Measurements from ENCODE around the gene C20orf141.

C20orf141 gene

DNA sequence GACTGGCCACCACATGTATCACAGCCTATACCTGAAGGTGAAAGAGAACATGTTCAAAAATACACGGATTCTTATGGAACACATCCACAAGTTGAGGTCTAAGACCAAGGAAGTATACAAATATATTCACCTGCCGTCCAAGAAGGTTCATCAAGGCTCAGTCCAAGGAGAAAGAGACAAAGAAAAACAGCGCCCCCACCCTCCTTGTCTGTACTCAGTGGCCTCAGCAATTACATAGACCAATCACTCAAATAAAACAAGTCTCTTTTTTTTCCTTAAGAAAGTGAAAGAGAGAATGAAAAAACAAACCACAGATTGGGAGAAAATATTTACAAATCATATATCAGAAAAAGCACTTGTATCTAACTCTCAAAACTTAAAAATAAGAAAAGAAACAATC lies 33.8 kb upstream of the C20orf141 start:
- H3K27me3 ChIP-seq (ENCODE audit: insufficient read depth, poor library complexity, severe bottlenecking) = peaks cover 2% of the 10 kb centered on the region
- no peak for TF ChIP-seq GABPA (IDR thresholded peaks at IDR 0.05; ENCODE audit: low read depth)
- TF ChIP-seq SPI1 (IDR thresholded peaks at IDR 0.05; ENCODE audit: borderline replicate concordance, low read depth) = no peak
- TF ChIP-seq, protein P1, sequence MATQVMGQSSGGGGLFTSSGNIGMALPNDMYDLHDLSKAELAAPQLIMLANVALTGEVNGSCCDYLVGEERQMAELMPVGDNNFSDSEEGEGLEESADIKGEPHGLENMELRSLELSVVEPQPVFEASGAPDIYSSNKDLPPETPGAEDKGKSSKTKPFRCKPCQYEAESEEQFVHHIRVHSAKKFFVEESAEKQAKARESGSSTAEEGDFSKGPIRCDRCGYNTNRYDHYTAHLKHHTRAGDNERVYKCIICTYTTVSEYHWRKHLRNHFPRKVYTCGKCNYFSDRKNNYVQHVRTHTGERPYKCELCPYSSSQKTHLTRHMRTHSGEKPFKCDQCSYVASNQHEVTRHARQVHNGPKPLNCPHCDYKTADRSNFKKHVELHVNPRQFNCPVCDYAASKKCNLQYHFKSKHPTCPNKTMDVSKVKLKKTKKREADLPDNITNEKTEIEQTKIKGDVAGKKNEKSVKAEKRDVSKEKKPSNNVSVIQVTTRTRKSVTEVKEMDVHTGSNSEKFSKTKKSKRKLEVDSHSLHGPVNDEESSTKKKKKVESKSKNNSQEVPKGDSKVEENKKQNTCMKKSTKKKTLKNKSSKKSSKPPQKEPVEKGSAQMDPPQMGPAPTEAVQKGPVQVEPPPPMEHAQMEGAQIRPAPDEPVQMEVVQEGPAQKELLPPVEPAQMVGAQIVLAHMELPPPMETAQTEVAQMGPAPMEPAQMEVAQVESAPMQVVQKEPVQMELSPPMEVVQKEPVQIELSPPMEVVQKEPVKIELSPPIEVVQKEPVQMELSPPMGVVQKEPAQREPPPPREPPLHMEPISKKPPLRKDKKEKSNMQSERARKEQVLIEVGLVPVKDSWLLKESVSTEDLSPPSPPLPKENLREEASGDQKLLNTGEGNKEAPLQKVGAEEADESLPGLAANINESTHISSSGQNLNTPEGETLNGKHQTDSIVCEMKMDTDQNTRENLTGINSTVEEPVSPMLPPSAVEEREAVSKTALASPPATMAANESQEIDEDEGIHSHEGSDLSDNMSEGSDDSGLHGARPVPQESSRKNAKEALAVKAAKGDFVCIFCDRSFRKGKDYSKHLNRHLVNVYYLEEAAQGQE (IDR thresholded peaks at IDR 0.05; ENCODE audit: insufficient replicate concordance, low read depth) = no peak
- TF ChIP-seq POLR2AphosphoS5 (IDR thresholded peaks at IDR 0.05; ENCODE audit: low read depth) = no peak
- TF ChIP-seq, protein P2, sequence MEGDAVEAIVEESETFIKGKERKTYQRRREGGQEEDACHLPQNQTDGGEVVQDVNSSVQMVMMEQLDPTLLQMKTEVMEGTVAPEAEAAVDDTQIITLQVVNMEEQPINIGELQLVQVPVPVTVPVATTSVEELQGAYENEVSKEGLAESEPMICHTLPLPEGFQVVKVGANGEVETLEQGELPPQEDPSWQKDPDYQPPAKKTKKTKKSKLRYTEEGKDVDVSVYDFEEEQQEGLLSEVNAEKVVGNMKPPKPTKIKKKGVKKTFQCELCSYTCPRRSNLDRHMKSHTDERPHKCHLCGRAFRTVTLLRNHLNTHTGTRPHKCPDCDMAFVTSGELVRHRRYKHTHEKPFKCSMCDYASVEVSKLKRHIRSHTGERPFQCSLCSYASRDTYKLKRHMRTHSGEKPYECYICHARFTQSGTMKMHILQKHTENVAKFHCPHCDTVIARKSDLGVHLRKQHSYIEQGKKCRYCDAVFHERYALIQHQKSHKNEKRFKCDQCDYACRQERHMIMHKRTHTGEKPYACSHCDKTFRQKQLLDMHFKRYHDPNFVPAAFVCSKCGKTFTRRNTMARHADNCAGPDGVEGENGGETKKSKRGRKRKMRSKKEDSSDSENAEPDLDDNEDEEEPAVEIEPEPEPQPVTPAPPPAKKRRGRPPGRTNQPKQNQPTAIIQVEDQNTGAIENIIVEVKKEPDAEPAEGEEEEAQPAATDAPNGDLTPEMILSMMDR (IDR thresholded peaks at IDR 0.05; ENCODE audit: insufficient read depth, low read length) = no peak
- no peak for DNase-seq (ENCODE audit: low read depth in 1 of 2, low spot score in 1 of 2)

DNA sequence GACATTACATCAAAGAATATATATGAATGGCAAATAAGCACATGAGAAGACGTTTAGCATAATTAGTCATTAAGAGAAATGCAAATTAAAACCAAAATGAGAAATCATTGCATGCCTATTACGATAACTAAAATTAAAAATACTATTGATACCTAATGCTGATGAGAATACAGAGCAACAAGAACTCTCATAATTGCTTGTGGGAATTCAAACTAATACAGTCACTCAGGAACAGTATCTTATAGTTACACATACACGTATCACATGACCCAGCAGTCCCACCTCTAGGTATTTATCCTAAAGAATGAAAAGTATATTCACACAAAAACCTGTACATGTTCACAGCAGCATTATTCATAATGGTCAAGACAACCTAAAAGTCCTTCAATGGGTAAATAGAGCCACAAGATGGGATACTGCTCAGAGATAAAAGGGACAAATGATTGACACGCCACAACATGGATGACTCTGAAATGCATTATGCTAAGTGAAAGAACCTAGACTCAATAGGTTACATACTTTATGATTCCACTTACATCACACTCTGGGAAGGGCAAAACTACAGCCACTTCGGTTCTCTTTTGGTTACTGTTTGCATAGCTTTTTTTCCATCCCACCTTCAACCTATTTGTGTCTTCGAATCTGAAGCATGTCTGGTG lies 30.8 kb upstream of the C20orf141 start:
- no peak overlapping the region for H3K4me3 ChIP-seq (replicated peaks; ENCODE audit: insufficient read depth, low read length)
- no peak for DNase-seq (ENCODE audit: low read depth in 1 of 2, low spot score in 1 of 2)
- TF ChIP-seq, protein P1 (IDR thresholded peaks at IDR 0.05; ENCODE audit: insufficient replicate concordance, low read depth) = no peak
- TF ChIP-seq GABPA (IDR thresholded peaks at IDR 0.05; ENCODE audit: low read depth) (no peak), POLR2AphosphoS5 (IDR thresholded peaks at IDR 0.05; ENCODE audit: low read depth) (no peak), SPI1 (IDR thresholded peaks at IDR 0.05; ENCODE audit: borderline replicate concordance, low read depth) (no peak)
- TF ChIP-seq, protein P2 (IDR thresholded peaks at IDR 0.05; ENCODE audit: insufficient read depth, low read length) = no peak

More for the DNA sequence above, 33.8 kb upstream of the C20orf141 start:
- no peak overlapping the region for H3K4me3 ChIP-seq (replicated peaks; ENCODE audit: insufficient read depth, low read length)
- H3K27ac ChIP-seq (replicated peaks) = no peak overlapping the region

DNA sequence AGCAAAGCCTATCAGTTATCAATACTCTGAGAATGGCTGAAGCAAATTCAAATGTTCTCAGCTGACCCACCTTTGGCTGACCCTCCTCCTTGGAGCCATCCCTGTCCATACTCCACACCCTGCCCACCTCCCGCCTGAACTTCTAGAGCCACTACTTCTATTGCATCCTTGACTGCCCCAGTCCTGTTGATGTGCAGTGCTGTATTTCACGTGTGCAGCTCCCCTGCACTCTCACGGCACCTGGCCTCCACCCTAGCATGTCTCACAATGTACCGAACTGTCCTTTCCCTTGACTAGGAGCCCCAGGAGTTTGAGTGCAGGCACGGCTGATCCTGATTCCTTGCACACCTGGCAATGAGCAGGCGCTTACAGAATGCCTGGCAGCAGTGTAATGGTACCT lies 21.3 kb upstream of the C20orf141 start:
- Histone ChIP-seq H3K27ac (replicated peaks) (no peak overlapping the region), H3K27me3 (ENCODE audit: insufficient read depth, poor library complexity, severe bottlenecking) (peaks cover 4% of the 10 kb centered on the region), H3K4me3 (replicated peaks; ENCODE audit: insufficient read depth, low read length) (no peak overlapping the region)
- DNase-seq (ENCODE audit: low read depth in 1 of 2, low spot score in 1 of 2) = no peak
- TF ChIP-seq, protein P2 (IDR thresholded peaks at IDR 0.05; ENCODE audit: insufficient read depth, low read length) = no peak
- TF ChIP-seq GABPA (IDR thresholded peaks at IDR 0.05; ENCODE audit: low read depth) (no peak), SPI1 (IDR thresholded peaks at IDR 0.05; ENCODE audit: borderline replicate concordance, low read depth) (no peak), POLR2AphosphoS5 (IDR thresholded peaks at IDR 0.05; ENCODE audit: low read depth) (no peak)
- TF ChIP-seq, protein P1 (IDR thresholded peaks at IDR 0.05; ENCODE audit: insufficient replicate concordance, low read depth) = no peak

More for the DNA sequence above, 30.8 kb upstream of the C20orf141 start:
- Histone ChIP-seq H3K27me3 (ENCODE audit: insufficient read depth, poor library complexity, severe bottlenecking) (peaks cover 2% of the 10 kb centered on the region), H3K27ac (replicated peaks) (no peak overlapping the region)

All from HL-60 (cell line).